AG04449 (cell line): Measurements from ENCODE around the gene SACM1L.
"Not testable (repeated sequence)": the region's sequence is repeated elsewhere in the genome, so short reads cannot be mapped to it uniquely, and the experiment has no call there.

Source experiments
- CTCF ChIA-PET: fragments of 350-600 bp; formaldehyde crosslinking; extraction: SDS; loops from one replicate; lab custom pipeline; 2021; ENCODE audit warnings: antibody characterized with exemption; lab: Yijun Ruan, JAX
- POLR2A ChIA-PET: fragments of 400-600, 350-600 bp; formaldehyde crosslinking; extraction: SDS; loops from one replicate; lab custom pipeline; 2020; ENCODE audit warnings: antibody characterized with exemption, inconsistent platforms; lab: Yijun Ruan, JAX
- DNase-seq: peaks from one replicate; pipeline ENCODE4 v3.0.0-alpha.2; 2010; ENCODE audit warnings: low read depth, low spot score
- H3K4me3 ChIP-seq: 2 replicates; pipeline ENCODE4 v1.5.1; 2011; ENCODE audit warnings: low read depth, mild to moderate bottlenecking, control low read depth, low read length
- TF ChIP-seq, protein P1 (sequence below): IDR thresholded peaks from one replicate; pipeline ENCODE4 v1.5.1; 2011; ENCODE audit warnings: mild to moderate bottlenecking, moderate library complexity, low read length, control low read depth, inconsistent platforms; ENCODE audit not compliant: insufficient read depth; ENCODE audit errors: missing control alignments

Gene SACM1L

DNA sequence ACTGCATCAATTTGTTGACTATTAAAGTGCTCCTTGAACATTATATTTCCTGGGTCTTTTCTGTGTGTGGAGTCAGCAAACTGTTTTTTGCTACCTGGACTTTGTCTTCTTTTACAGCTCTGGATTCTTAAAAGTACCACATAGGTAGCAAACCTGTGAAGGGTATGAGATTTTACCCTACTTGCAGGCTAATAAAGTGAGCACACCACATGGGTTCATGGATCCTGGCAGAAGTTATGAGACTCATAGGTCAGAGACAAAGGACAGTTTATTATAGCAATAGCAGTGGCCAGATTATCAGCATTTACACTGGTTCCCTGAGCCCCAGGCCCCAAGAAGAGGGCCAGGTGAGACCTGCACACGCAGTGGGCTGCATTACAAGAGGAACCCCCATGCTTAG lies 8.0 kb upstream of the SACM1L start:
- no peak overlapping the region for H3K4me3 ChIP-seq
- no peak for DNase-seq
- ChIA-PET CTCF (interaction anchor here (0.9 kb wide), 1 partner anchor 9 kb away, joined by 3 read pairs; no protein-coding TSS in a partner anchor), POLR2A (interaction anchor here (0.6 kb wide), 1 partner anchor 156 kb away, joined by 3 read pairs; no protein-coding TSS in a partner anchor)
- TF ChIP-seq, protein P1, sequence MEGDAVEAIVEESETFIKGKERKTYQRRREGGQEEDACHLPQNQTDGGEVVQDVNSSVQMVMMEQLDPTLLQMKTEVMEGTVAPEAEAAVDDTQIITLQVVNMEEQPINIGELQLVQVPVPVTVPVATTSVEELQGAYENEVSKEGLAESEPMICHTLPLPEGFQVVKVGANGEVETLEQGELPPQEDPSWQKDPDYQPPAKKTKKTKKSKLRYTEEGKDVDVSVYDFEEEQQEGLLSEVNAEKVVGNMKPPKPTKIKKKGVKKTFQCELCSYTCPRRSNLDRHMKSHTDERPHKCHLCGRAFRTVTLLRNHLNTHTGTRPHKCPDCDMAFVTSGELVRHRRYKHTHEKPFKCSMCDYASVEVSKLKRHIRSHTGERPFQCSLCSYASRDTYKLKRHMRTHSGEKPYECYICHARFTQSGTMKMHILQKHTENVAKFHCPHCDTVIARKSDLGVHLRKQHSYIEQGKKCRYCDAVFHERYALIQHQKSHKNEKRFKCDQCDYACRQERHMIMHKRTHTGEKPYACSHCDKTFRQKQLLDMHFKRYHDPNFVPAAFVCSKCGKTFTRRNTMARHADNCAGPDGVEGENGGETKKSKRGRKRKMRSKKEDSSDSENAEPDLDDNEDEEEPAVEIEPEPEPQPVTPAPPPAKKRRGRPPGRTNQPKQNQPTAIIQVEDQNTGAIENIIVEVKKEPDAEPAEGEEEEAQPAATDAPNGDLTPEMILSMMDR, result no peak

- TF ChIP-seq, protein P1, result no peak
- no peak overlapping the region for H3K4me3 ChIP-seq
- POLR2A ChIA-PET, result no interaction called here
- DNase-seq, result no peak
- CTCF ChIA-PET, result interaction anchor here (3.6 kb wide), 1 partner anchor 21 kb away, joined by 13 read pairs; no protein-coding TSS in a partner anchor
Measured at GRCh38 chr3:45681846-45682245, 7.3 kb upstream of the SACM1L start.

DNA sequence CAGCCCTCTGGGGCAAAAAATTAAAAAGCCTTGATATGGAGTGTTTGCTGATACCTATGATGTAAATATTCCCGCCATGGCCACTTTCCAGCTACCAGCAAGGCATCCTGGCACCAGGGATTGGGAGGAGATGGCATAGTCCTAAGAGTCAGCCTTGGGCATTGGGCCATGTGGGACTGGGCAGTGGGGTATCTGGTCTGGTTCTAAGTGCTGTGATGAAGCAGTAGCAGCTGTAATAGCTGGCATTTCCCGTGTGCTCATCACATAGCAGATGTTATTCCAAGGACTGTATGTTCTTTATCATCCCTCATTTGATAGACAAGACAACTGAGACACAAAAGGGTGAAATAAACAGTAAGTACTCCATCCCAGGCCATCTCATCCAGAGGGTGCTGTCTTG lies 6.9 kb upstream of the SACM1L start:
- ChIA-PET POLR2A (no interaction called here), CTCF (interaction anchor here (3.6 kb wide), 1 partner anchor 22 kb away, joined by 13 read pairs; no protein-coding TSS in a partner anchor)
- TF ChIP-seq, protein P1, result no peak
- H3K4me3 ChIP-seq, result no peak overlapping the region
- DNase-seq, result no peak

GRCh38 chr3:45682786-45683185 lies 6.4 kb upstream of the SACM1L start:
- TF ChIP-seq, protein P1, result no peak
- no peak for DNase-seq
- no peak overlapping the region for H3K4me3 ChIP-seq
- CTCF ChIA-PET, result interaction anchor here (3.6 kb wide), 1 partner anchor 22 kb away, joined by 13 read pairs; no protein-coding TSS in a partner anchor
- POLR2A ChIA-PET, result no interaction called here

- CTCF ChIA-PET, result interaction anchor here (0.7 to 3.6 kb wide), 3 partner anchors 22 to 173 kb away, joined by 3 to 13 read pairs (median 4); no protein-coding TSS in a partner anchor
- H3K4me3 ChIP-seq, result no peak overlapping the region
- POLR2A ChIA-PET, result no interaction called here
- TF ChIP-seq, protein P1, result no peak
- no peak for DNase-seq
Measured at GRCh38 chr3:45683417-45684326, 5.5 kb upstream of the SACM1L start.

DNA sequence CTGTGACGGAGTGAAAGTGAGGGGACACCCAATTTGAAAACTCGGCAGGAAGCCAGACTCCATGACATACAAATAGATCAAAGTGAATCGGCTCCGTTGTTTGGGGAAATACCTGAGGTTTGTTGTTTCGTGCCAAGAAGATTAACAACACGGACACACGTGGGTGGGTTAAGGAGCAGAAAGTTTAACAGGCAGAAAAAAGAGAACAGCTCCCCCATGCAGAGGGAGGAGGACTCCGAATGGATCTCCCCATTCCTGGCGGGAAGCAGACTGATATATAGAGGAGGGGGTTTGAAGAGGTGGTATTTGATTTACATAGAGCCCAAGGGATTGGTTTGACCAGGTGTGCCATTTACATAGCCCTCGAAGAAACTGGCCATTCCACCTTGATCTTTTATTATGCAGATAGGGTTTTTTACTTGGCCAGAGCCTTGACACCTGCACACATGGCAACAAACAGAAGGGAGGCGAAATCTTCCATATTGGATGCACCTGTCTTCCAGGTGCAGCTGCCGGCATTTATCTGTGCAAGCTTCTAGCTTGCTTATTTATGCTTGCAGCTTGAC lies 4.8 kb upstream of the SACM1L start:
- no peak for DNase-seq
- ChIA-PET POLR2A (no interaction called here), CTCF (interaction anchor here (0.7 to 3.6 kb wide), 3 partner anchors 21 to 174 kb away, joined by 3 to 13 read pairs (median 4); no protein-coding TSS in a partner anchor)

GRCh38 chr3:45685722-45686121 lies 3.5 kb upstream of the SACM1L start:
- H3K4me3 ChIP-seq, POLR2A ChIA-PET, DNase-seq, CTCF ChIA-PET: not testable (repeated sequence)

More for the DNA sequence above, 4.8 kb upstream of the SACM1L start:
- H3K4me3 ChIP-seq, result no peak overlapping the region
- TF ChIP-seq, protein P1, result no peak
